ENCODE data around the gene NUP153. TPM values are rescaled to one million over a fixed set of nuclear protein-coding genes. Genes with fewer than 3 reads are reported as not detected.

NUP153 gene
- total and polyA plus RNA-seq, 2 of the 8 experiments (the other 6 are each of a cell fraction or from before 2014, with no cell fraction given): 47.0 to 84.8 TPM

DNA sequence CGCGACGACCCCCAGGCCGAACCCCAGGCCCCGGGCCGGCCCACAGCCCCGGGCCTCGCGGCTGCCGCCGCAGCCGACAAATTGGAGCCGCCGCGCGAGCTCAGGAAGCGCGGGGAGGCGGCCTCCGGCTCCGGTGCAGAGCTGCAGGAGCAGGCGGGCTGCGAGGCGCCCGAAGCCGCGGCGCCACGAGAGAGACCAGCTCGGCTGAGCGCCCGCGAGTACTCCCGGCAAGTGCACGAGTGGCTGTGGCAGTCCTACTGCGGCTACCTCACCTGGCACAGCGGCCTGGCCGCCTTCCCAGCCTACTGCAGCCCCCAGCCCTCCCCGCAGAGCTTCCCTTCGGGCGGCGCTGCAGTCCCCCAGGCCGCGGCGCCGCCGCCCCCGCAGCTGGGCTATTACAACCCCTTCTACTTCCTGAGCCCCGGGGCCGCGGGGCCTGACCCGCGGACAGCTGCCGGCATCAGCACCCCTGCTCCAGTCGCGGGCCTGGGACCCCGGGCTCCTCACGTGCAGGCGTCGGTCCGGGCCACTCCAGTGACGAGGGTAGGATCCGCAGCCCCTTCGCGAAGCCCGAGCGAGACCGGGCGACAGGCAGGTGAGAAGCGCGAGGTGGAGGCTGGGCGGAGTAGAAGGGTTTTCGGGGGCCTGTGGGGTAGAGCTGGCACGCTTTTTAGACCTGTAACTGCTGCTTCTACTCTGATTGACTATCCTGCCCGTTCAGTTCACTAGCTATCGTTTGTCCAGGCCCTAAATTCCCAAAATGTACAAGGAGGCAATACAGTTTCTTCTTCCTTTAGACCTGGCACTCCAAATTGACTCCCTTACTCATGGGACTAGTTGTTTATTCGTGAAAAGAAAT lies 106.0 kb downstream of the NUP153 start:
- no peaks in the 10 kb centered on the region for H3K79me1 ChIP-seq (ENCODE audit: low read depth, low read length)
- peak overlapping the region; percentile 74 to 76 for H3K4me2 ChIP-seq (ENCODE audit: insufficient read depth in 1 of 2, low read depth in 2 of 2, low read length in 2 of 2)
- no peak overlapping the region for H2BK15ac ChIP-seq (ENCODE audit: low read length)
- no peak overlapping the region for H3K4ac ChIP-seq (replicated peaks; ENCODE audit: insufficient read length, low read depth, low read length)
- H3K36me3 ChIP-seq (ENCODE audit: control insufficient read depth in 2 of 4, insufficient read depth in 4 of 4, low read length in 3 of 4): peaks cover 0 to 1% (median 0%) of the 10 kb centered on the region in 4 experiments; a peak in 1 of 8 replicates
- H3K27ac ChIP-seq (ENCODE audit: low read depth, low read length): peak overlapping the region; percentile 46; the same call in 1 of the 2 replicates
- H3K23me2 ChIP-seq (ENCODE audit: low read depth, low read length): peaks cover 6% of the 10 kb centered on the region; the same call in 1 of the 2 replicates
- H3K23ac ChIP-seq (ENCODE audit: insufficient read length): no peak overlapping the region
- H4K91ac ChIP-seq (replicated peaks; ENCODE audit: insufficient read length, low read length): no peak overlapping the region
- ChIA-PET CTCF (ENCODE audit: partially characterized antibody) (interaction anchor here (0.6 to 2.8 kb wide), 9 partner anchors 10 to 450 kb away, joined by 3 to 15 read pairs (median 3); no protein-coding TSS in a partner anchor), POLR2A (ENCODE audit: partially characterized antibody) (interaction anchor here (0.9 to 3.2 kb wide), 10 partner anchors 9 to 204 kb away, joined by 3 to 14 read pairs (median 4); partner anchors contain the start of gene NUP153)
- WGBS, 2 experiments (ENCODE audit: extremely low coverage in 1 of 2, insufficient coverage in 1 of 2, insufficient read length in 1 of 2, insufficient replicate concordance in 2 of 2, low coverage in 1 of 2, low lambda C conversion rate in 2 of 2, missing lambda C conversion rate in 1 of 2): 3% methylated on average over 59 of the region's 77 CpGs; no CpG with 5 or more reads in 1 of the 2 experiments
- peak overlapping the region; percentile 0 to 70 (median 66); a peak in 6 of 7 replicates for H3K9ac ChIP-seq (replicated peaks in 1 of 4; ENCODE audit: extremely low read depth in 1 of 4, low read depth in 3 of 4, low read length in 3 of 4)
- peak overlapping the region; percentile 74 for H2AFZ ChIP-seq (ENCODE audit: low read length)
- H2BK5ac ChIP-seq (ENCODE audit: low read depth, low read length): no peak overlapping the region; the same call in 1 of the 2 replicates
- no peaks in the 10 kb centered on the region for H3K9me3 ChIP-seq (ENCODE audit: insufficient read depth in 2 of 2, low read depth in 1 of 2, low read length in 1 of 2)
- H3K79me2 ChIP-seq (ENCODE audit: control insufficient read depth in 1 of 2, insufficient read depth in 2 of 2, low read length in 2 of 2): no peaks in the 10 kb centered on the region
- H2BK20ac ChIP-seq (ENCODE audit: low read length): no peak overlapping the region
- FAIRE-seq (no peak), DNase-seq (ENCODE audit: low read depth in 1 of 2, low spot score in 2 of 2) (peak in 1 of 2 experiments; percentile 81)
- H4K20me1 ChIP-seq (replicated peaks in 1 of 2; ENCODE audit: control insufficient read depth in 1 of 2, insufficient read depth in 2 of 2, low read length in 2 of 2): no peaks in the 10 kb centered on the region
- H3K18ac ChIP-seq (ENCODE audit: extremely low read depth, low read length): peak overlapping the region; percentile 48; the same call in 1 of the 2 replicates
- H2BK120ac ChIP-seq (replicated peaks; ENCODE audit: low read depth, low read length): no peak overlapping the region
- no peak overlapping the region for H4K5ac ChIP-seq (ENCODE audit: insufficient read length, low read depth, low read length)
- H3K56ac ChIP-seq (replicated peaks; ENCODE audit: insufficient read length, low read depth, low read length): peak overlapping the region; percentile 61
- H3K4me3 ChIP-seq (ENCODE audit: extremely low read depth in 1 of 4, insufficient read depth in 2 of 4, low read depth in 3 of 4, low read length in 4 of 4): peak overlapping the region; percentile 53 to 95 (median 72)
- 0 out of 7 replicates have a peak, but pooled peaks cover 0 to 4% (median under 1%) of the 10 kb centered on the region in 4 experiments for H3K4me1 ChIP-seq (replicated peaks in 1 of 4; ENCODE audit: control insufficient read depth in 3 of 4, insufficient read depth in 4 of 4, low read length in 3 of 4)
- no peak overlapping the region for H3K14ac ChIP-seq (ENCODE audit: insufficient read length)
- no peak overlapping the region for H2BK12ac ChIP-seq (ENCODE audit: low read depth, low read length)
- no peaks in the 10 kb centered on the region for H3K27me3 ChIP-seq (replicated peaks in 1 of 4; ENCODE audit: control insufficient read depth in 3 of 4, extremely low read depth in 1 of 4, insufficient read depth in 3 of 4, low read length in 3 of 4)
- H2AK5ac ChIP-seq (ENCODE audit: low read depth, low read length): no peak overlapping the region
- peak overlapping the region; percentile 7; the same call in 1 of the 2 replicates for H4K8ac ChIP-seq (ENCODE audit: extremely low read depth, insufficient read depth, low read length)
- peak; percentile 94 for TF ChIP-seq KDM4A (IDR thresholded peaks at IDR 0.05; ENCODE audit: low read depth, low read length, severe bottlenecking)
- no peak for TF ChIP-seq SAP30 (IDR thresholded peaks at IDR 0.05; ENCODE audit: insufficient read depth, insufficient replicate concordance, low read length)
- TF ChIP-seq CREB1 (IDR thresholded peaks at IDR 0.05): no peak
- TF ChIP-seq YY1 (IDR thresholded peaks at IDR 0.05; ENCODE audit: low read depth, low read length): no peak
- 0 out of 4 replicates have a peak, but pooled peaks have one; percentile 1 to 31 for TF ChIP-seq SIN3A (conservative IDR thresholded peaks at IDR 0.05 in 1 of 2, IDR thresholded peaks at IDR 0.05 in 1 of 2; ENCODE audit: low read depth in 1 of 2, low read length in 2 of 2)
- no peak for TF ChIP-seq RFX5 (IDR thresholded peaks at IDR 0.05; ENCODE audit: borderline replicate concordance, low read depth, low read length)
- no peak for TF ChIP-seq BCL11A (IDR thresholded peaks at IDR 0.05; ENCODE audit: low read depth in 2 of 2, low read length in 2 of 2)
- no peak for TF ChIP-seq RXRA (IDR thresholded peaks at IDR 0.05; ENCODE audit: insufficient read depth, low read depth, low read length)
- no peak for TF ChIP-seq TCF12 (IDR thresholded peaks at IDR 0.05; ENCODE audit: low read depth, low read length)
- TF ChIP-seq EGR1 (IDR thresholded peaks at IDR 0.05; ENCODE audit: borderline replicate concordance, low read depth, low read length): peak; percentile 91
